Activated CD8-positive, alpha-beta memory T cell treated with anti-CD3 and anti-CD28 coated beads, Interleukin-2, amount 10 ng/mL, durations not matched to agents 7 days and 5 days (primary cell): ENCODE measurements around the gene ACD. TPM values are rescaled to one million over a fixed set of nuclear protein-coding genes. Genes with fewer than 3 reads are reported as not detected.

Experiments
- ATAC-seq: fragments of 150-1000 bp; cut with Tn5 transposase; one replicate; pipeline ENCODE4 v1.10.0; 2021; ENCODE audit warnings: moderate library complexity
- CTCF ChIA-PET: fragments of 350-600 bp; sonication (Branson Sonifier 250); formaldehyde crosslinking; loops from one replicate; lab custom pipeline; 2021; ENCODE audit warnings: antibody characterized with exemption; lab: Charles Lee
- DNase-seq: peaks from one replicate; pipeline ENCODE4 v3.0.0-alpha.2; 2020
- H3K27ac Mint-ChIP-seq: one replicate; pipeline ENCODE4 v1.8.0; 2021; ENCODE audit warnings: mild to moderate bottlenecking, mixed read lengths
- H3K27me3 Mint-ChIP-seq: one replicate; pipeline ENCODE4 v1.8.0; 2021; ENCODE audit warnings: mixed read lengths
- H3K36me3 Mint-ChIP-seq: one replicate; pipeline ENCODE4 v1.8.0; 2021; ENCODE audit warnings: mild to moderate bottlenecking, mixed read lengths
- H3K4me1 Mint-ChIP-seq: one replicate; pipeline ENCODE4 v1.8.0; 2021; ENCODE audit warnings: mixed read lengths
- H3K4me3 Mint-ChIP-seq: one replicate; pipeline ENCODE4 v1.8.0; 2021; ENCODE audit warnings: mild to moderate bottlenecking, moderate library complexity, mixed read lengths
- H3K9me3 Mint-ChIP-seq: one replicate; pipeline ENCODE4 v1.8.0; 2022; ENCODE audit warnings: low read depth, mixed read lengths
- total RNA-seq, 2 experiments: library from RNA; stranded (reverse); gene quantifications; one replicate each; pipeline ENCODE4 v1.2.3, GENCODE V29; 2021

ACD gene
- total RNA-seq, 2 experiments from 2014 or later, result 49.7 to 58.1 TPM

DNA sequence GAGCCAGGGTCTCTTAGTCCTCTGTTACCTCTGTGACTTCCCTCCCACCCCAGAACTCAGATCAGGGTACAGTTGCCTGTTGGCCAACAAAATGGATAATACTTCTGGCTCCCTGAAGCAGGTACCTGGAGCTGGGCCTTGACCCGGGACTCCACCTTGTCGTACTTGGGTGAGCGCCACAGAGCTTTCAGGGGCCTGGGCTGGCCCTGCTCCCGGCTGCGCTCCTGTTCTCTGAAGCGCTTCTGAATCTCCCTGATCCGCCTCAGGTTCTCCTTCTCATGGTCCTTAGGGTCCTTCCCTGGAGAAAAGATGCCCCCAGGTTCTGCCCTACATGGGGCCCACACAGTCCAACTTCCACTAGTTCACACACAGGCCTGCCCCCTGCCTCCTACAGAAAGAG lies 4.8 kb upstream of the ACD start:
- H3K9me3 Mint-ChIP-seq, result no peaks in the 10 kb centered on the region
- no peak overlapping the region for H3K27ac Mint-ChIP-seq

DNA sequence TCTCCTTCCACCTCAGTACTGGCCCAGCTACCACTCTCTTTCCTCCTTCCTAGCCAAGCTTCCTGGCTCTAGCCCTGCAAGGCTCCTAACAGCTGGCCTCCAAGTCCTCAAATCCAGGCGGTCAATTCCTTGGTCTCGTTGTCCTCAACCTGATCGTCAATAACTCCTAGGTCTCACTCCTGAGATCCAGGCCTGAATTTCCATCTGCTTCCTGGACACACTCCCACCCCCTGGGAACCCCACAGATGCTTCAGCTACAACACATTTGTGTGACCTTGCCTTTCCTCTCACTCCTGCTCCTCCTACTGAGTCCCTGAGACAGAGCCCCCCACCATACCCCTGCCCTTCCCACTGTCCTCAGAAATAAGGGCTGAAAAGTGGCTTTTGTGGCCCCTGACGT lies 4.2 kb upstream of the ACD start:
- Mint-ChIP-seq H3K36me3 (no peaks in the 10 kb centered on the region), H3K27ac (no peak overlapping the region)
- no peak for ATAC-seq

More for the DNA sequence above, 4.8 kb upstream of the ACD start:
- ATAC-seq, result no peak
- no peak for DNase-seq
- peaks cover 22% of the 10 kb centered on the region for H3K4me1 Mint-ChIP-seq
- CTCF ChIA-PET, result interaction anchor here (0.9 to 17.7 kb wide), 6 partner anchors 14 to 170 kb away, joined by 3 to 199 read pairs (median 16); partner anchors contain the start of genes CARMIL2, RANBP10 and TSNAXIP1
- H3K4me3 Mint-ChIP-seq, result no peak overlapping the region
- H3K27me3 Mint-ChIP-seq, result no peaks in the 10 kb centered on the region
- no peaks in the 10 kb centered on the region for H3K36me3 Mint-ChIP-seq

DNA sequence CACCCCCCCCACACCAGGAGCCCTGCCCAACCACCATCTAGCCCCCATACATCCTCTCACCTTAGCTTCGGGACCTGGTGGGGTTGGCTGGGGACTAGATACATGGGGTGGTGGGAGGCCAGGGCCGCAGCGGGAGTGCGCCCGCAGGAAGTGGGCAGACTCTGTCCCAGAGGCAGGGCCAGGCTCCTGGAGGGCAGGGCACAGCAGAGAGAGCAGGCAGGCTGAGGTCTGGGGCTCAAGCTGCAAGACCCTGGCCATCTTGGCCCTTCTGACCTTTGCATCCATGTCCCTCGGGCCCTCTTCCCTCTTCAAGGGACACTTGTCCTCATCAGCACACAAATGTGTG lies 3.8 kb upstream of the ACD start:
- Mint-ChIP-seq H3K27me3 (no peaks in the 10 kb centered on the region), H3K27ac (no peak overlapping the region), H3K36me3 (no peaks in the 10 kb centered on the region), H3K9me3 (no peaks in the 10 kb centered on the region), H3K4me3 (no peak overlapping the region), H3K4me1 (peaks cover 27% of the 10 kb centered on the region)
- no peak for DNase-seq
- no peak for ATAC-seq
- CTCF ChIA-PET, result interaction anchor here (0.8 to 17.7 kb wide), 10 partner anchors 9 to 272 kb away, joined by 3 to 199 read pairs (median 4); partner anchors contain the start of genes CARMIL2, PSMB10, RANBP10 and TSNAXIP1

More for the DNA sequence above, 4.2 kb upstream of the ACD start:
- Mint-ChIP-seq H3K9me3 (no peaks in the 10 kb centered on the region), H3K27me3 (no peaks in the 10 kb centered on the region), H3K4me3 (no peak overlapping the region), H3K4me1 (peaks cover 23% of the 10 kb centered on the region)
- CTCF ChIA-PET, result interaction anchor here (0.8 to 17.7 kb wide), 11 partner anchors 8 to 272 kb away, joined by 3 to 199 read pairs (median 5); partner anchors contain the start of genes CARMIL2, PSMB10, RANBP10 and TSNAXIP1
- DNase-seq, result no peak

DNA sequence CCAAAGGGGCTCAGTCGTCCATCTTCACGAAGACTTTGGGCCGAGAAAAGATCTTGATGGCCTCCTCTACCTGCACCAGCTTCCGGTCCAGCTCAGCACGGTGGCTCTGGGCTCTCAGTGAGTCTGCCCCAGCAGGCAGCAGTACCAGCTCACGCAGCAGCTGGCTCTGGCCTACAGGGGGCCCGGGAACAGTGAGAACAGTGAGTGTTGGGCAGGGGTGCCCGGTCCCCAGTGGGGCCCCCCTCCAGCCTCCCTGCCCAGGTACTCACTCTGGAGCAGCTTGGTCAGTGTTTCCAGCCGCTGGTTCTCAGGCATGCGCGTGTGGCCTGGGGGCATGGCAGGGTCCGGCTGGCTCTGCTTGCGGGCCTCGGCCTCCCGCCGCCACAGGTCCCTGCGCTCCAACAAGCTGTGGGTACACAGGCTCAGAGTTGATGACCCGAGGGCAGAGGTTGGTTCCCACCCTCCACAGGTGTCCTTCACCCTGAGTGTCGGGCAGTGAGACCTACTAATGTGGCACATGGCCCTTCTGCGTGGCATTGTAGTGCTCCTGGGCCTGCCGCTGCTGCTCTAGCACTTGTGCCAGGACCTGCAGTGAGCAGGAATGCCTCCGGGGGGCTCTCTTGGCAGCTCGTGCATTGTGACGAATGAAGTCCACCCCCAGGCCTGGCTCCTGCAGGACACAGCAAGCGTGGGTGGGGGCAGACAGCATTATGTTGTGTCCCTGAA lies 3.3 kb upstream of the ACD start:
- no peak for ATAC-seq
- DNase-seq, result no peak
- peaks cover 31% of the 10 kb centered on the region for H3K4me1 Mint-ChIP-seq
- no peaks in the 10 kb centered on the region for H3K27me3 Mint-ChIP-seq
- no peak overlapping the region for H3K27ac Mint-ChIP-seq
- no peaks in the 10 kb centered on the region for H3K9me3 Mint-ChIP-seq
- CTCF ChIA-PET, result interaction anchor here (0.6 to 17.7 kb wide), 14 partner anchors 9 to 273 kb away, joined by 3 to 199 read pairs (median 4); partner anchors contain the start of genes CARMIL2, PSMB10, RANBP10 and TSNAXIP1
- no peak overlapping the region for H3K4me3 Mint-ChIP-seq
- H3K36me3 Mint-ChIP-seq, result no peaks in the 10 kb centered on the region

DNA sequence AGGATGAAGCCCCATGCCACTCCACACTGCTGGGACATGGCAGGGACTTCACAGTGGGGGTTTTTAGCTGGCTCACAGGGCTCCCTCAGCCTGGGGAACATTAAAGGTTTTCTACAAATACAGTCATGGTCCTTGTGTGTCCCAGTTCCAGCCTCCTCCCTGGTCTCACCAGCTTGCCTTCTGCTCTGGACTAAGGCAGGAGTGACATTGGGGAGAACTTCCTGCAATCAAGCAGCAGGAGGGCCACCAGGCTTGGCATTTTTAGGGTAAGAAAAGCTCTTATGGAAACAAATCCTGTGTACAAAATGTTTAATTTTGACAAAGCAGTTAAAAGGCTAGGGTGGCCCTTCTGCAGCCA lies 2.6 kb upstream of the ACD start:
- H3K27ac Mint-ChIP-seq, result no peak overlapping the region

DNA sequence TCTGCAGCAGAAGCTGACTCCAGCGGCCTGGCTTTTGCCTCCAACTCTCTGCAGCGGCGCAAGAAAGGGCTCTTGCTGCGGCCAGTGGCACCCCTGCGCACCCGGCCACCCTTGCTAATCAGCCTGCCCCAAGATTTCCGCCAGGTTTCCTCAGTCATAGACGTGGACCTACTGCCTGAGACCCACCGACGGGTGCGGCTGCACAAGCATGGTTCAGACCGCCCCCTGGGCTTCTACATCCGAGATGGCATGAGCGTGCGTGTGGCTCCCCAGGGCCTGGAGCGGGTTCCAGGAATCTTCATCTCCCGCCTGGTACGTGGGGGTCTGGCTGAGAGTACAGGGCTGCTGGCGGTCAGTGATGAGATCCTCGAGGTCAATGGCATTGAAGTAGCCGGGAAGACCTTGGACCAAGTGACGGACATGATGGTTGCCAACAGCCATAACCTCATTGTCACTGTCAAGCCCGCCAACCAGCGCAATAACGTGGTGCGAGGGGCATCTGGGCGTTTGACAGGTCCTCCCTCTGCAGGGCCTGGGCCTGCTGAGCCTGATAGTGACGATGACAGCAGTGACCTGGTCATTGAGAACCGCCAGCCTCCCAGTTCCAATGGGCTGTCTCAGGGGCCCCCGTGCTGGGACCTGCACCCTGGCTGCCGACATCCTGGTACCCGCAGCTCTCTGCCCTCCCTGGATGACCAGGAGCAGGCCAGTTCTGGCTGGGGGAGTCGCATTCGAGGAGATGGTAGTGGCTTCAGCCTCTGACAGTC lies 2.0 kb upstream of the ACD start:
- no peak overlapping the region for H3K27ac Mint-ChIP-seq
- ATAC-seq, result no peak
- H3K4me1 Mint-ChIP-seq, result peaks cover 25% of the 10 kb centered on the region
- CTCF ChIA-PET, result interaction anchor here (1.1 to 17.7 kb wide), 6 partner anchors 11 to 141 kb away, joined by 4 to 199 read pairs (median 8); partner anchors contain the start of gene CARMIL2
- no peaks in the 10 kb centered on the region for H3K27me3 Mint-ChIP-seq
- no peak for DNase-seq
- H3K4me3 Mint-ChIP-seq, result peak overlapping the region; percentile 94
- H3K9me3 Mint-ChIP-seq, result no peaks in the 10 kb centered on the region
- no peaks in the 10 kb centered on the region for H3K36me3 Mint-ChIP-seq

More for the DNA sequence above, 2.6 kb upstream of the ACD start:
- CTCF ChIA-PET, result interaction anchor here (0.6 to 17.7 kb wide), 10 partner anchors 10 to 274 kb away, joined by 3 to 199 read pairs (median 5); partner anchors contain the start of genes CARMIL2 and PSMB10
- no peak for DNase-seq
- Mint-ChIP-seq H3K27me3 (no peaks in the 10 kb centered on the region), H3K9me3 (no peaks in the 10 kb centered on the region), H3K4me3 (no peak overlapping the region), H3K36me3 (no peaks in the 10 kb centered on the region), H3K4me1 (peaks cover 29% of the 10 kb centered on the region)
- no peak for ATAC-seq

DNA sequence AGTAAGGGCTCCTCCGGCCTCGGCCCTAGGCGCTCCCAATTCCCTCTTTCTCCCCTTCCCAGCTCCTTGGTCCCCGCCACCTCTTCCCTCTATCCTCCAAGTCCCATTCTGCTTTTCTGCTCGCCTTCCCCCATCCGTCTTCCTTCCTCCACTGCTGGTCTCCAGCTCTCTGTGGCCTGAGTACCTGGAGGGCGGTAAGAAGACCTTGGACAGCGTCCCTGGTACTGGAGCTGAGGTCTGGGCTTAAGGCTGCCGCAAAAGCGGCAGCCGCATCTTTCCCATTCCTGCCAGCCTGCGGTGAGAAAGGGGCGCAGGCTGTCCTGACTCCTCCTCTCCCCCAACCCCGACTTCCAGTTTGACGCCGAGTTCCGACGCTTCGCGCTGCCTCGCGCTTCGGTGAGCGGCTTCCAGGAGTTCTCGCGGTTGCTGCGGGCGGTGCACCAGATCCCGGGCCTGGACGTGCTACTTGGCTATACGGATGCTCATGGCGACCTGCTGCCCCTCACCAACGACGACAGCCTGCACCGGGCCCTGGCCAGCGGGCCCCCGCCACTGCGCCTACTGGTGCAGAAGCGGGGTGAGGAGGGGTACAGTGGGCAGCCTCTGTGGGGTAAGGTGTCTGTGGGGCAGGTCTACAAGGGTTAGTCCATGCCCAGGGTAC lies 1.2 kb upstream of the ACD start:
- Mint-ChIP-seq H3K27ac (peak overlapping the region; percentile 82), H3K4me1 (peaks cover 24% of the 10 kb centered on the region), H3K27me3 (no peaks in the 10 kb centered on the region), H3K4me3 (peak overlapping the region; percentile 94), H3K36me3 (peaks cover under 1% of the 10 kb centered on the region), H3K9me3 (no peaks in the 10 kb centered on the region)
- CTCF ChIA-PET, result interaction anchor here (1.3 to 17.7 kb wide), 6 partner anchors 16 to 180 kb away, joined by 3 to 199 read pairs (median 13); partner anchors contain the start of genes ATP6V0D1 and CARMIL2
- DNase-seq (no peak), ATAC-seq (peak; percentile 2)

DNA sequence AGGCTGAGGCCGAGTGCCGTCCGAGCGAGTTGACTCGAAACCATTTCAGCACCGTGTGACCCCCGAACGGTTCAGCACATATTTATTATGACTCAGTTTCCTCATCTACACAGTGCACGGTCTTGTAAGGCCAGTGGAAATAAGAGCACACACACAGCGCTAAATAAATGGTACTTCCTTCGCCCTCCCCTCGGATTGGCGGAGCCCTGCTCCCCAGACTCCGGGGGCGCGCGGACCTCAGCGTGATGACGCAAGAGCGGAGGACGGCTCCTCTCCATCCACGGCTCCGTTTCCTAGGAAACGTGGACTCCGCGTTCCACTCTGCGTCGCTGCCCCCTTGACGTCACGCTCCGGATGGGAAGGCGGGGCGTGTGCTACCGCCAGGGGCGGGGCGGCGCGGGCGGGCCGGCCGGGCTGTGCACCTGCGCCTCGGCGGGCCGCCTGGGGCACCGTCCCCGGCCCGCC lies 536 bp upstream of the ACD start, which contains the start of gene PARD6A:
TSS of gene PARD6A (plus strand) at position 397 of the 465 bp plus-strand sequence. CDS start 79 bp downstream, outside the sequence.
- Mint-ChIP-seq H3K36me3 (peaks cover 5% of the 10 kb centered on the region), H3K27me3 (no peaks in the 10 kb centered on the region), H3K27ac (peak within 1 kb of the TSS; percentile 97), H3K9me3 (no peaks in the 10 kb centered on the region), H3K4me1 (peaks cover 20% of the 10 kb centered on the region), H3K4me3 (peak within 1 kb of the TSS; percentile 94)
- DNase-seq, result peak; percentile 99
- peak; percentile 82 for ATAC-seq
- CTCF ChIA-PET, result interaction anchor here (0.9 to 17.7 kb wide), 14 partner anchors 9 to 179 kb away, joined by 3 to 199 read pairs (median 5); partner anchors contain the start of genes ATP6V0D1 and CARMIL2

DNA sequence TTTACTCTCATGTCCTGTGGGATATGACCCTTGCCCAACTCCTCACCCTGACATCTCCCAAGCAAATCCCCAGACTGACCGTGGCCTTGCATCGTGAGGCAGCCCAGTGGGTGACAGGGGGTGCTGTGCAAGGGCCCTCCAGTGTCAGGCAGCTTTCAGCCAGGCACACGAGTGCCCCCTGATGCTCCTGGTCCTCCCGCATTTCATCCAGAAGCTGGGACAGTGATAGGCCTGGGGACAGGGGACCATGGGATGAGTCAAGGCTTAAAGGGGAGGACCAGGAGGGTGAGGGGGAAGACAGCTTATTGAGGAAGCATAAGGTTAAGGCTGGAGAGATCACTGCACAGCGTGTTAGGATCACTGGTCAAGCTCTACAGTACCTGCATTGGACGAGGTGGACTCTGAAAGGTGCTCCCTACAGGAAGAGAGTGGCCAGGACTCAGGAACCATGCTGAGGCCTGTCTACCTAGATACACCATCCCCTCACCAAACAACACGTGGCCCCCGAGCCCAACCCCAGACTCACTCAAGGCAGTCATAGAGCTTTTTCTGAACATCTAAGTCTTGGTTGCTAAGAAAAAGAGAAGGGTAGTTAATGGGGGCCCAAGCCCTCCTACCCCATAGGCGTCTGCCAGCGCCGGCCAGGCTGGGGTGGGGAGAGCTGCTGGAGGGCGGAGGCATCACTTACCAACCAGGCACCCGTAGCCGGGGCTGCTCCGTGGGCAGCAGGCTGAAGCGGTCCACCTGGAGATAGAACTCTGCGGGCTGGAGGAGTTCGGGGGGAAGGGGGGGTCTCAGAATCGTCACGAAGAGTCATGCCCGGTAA lies 998 bp downstream of the ACD start:
- ATAC-seq, result no peak
- DNase-seq, result peak; percentile 41
- peaks cover 19% of the 10 kb centered on the region for H3K4me1 Mint-ChIP-seq
- no peaks in the 10 kb centered on the region for H3K9me3 Mint-ChIP-seq
- H3K4me3 Mint-ChIP-seq, result peak overlapping the region; percentile 94
- CTCF ChIA-PET, result interaction anchor here (0.6 to 17.7 kb wide), 11 partner anchors 9 to 178 kb away, joined by 3 to 199 read pairs (median 5); partner anchors contain the start of genes ATP6V0D1 and CARMIL2
- peaks cover 12% of the 10 kb centered on the region for H3K36me3 Mint-ChIP-seq
- no peaks in the 10 kb centered on the region for H3K27me3 Mint-ChIP-seq
- peak overlapping the region; percentile 76 for H3K27ac Mint-ChIP-seq

DNA sequence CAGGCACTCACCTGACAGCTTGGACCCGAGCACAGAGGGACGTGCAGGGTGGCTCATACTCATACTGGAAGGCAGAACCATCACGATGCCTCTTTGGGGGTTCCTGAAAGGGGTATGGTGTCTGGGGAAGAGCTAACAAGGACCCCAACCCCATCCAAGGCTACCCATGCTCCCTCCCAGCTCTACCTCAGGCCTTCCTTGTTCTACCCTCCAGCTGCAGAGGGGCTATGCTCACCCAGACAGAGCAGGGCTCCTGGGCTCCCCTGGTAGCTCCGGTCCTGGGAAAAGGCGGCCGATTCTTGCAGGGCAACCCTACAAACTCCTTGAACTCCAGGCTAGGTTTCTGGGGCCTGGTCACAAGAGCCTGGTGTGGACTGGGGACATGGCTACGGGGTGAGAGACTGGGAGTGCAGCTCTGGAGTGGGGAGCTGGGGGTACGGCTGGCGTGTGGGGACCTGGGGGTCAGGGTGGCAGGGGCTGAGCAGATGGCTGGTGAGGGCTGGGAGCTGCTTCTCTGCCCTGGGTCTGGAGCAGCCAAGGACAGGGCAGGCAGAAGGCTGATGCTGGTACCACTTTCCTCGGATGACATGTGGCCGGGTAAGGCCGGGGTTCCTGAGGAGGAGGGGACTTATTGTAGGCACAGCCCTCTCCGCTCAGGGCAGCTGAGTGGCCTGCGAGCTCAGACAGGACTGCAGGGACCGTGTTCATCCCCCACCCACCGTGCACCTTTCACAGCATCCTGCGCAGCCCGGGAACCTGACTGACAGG lies 2.1 kb downstream of the ACD start:
- Mint-ChIP-seq H3K4me1 (peaks cover 19% of the 10 kb centered on the region), H3K27me3 (no peaks in the 10 kb centered on the region), H3K27ac (peak overlapping the region; percentile 5), H3K36me3 (peaks cover 14% of the 10 kb centered on the region), H3K9me3 (no peaks in the 10 kb centered on the region), H3K4me3 (no peak overlapping the region)
- ATAC-seq, result no peak
- CTCF ChIA-PET, result interaction anchor here (1.0 to 17.7 kb wide), 6 partner anchors 10 to 176 kb away, joined by 3 to 199 read pairs (median 13); partner anchors contain the start of genes ATP6V0D1 and CARMIL2
- DNase-seq, result no peak

DNA sequence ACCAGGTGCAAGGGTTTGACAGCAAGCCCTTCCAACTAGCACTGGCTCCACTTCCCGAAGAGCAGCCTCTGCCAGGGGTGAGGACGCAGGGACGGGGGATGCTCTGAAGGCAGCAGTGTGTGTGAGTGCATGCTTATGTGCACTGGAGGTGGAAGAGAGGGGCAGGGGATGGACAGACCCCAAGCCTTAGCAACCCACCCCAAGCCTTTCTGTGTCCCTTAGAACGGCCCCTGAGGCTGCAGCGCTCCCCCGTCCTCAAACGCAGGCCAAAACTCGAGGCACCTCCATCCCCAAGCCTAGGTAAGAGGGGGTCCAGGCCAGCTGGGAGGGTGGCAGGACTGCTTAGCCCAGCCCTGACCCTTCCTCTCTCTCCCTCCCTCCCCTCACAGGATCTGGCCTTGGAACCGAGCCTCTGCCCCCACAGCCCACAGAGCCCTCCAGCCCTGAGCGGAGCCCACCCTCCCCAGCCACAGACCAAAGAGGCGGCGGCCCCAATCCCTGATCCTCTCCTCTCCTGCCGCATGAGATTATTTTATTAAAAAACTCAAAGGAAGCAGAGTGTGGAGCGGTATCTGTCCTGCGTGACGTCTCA lies 2.9 kb downstream of the ACD start:
- CTCF ChIA-PET, result interaction anchor here (0.7 to 17.7 kb wide), 6 partner anchors 10 to 136 kb away, joined by 3 to 199 read pairs (median 11); partner anchors contain the start of gene CARMIL2
- Mint-ChIP-seq H3K27me3 (no peaks in the 10 kb centered on the region), H3K36me3 (peaks cover 17% of the 10 kb centered on the region), H3K4me1 (peaks cover 19% of the 10 kb centered on the region), H3K27ac (no peak overlapping the region), H3K4me3 (no peak overlapping the region), H3K9me3 (no peaks in the 10 kb centered on the region)
- ATAC-seq (no peak), DNase-seq (no peak)
